ENCODE results near the gene TPSD1. TPM values are rescaled to one million over a fixed set of nuclear protein-coding genes. Genes with fewer than 3 reads are reported as not detected.

Gene TPSD1
- polyA plus RNA-seq, 2 of the 4 experiments (the other 2 are of a cell fraction): not detected

DNA sequence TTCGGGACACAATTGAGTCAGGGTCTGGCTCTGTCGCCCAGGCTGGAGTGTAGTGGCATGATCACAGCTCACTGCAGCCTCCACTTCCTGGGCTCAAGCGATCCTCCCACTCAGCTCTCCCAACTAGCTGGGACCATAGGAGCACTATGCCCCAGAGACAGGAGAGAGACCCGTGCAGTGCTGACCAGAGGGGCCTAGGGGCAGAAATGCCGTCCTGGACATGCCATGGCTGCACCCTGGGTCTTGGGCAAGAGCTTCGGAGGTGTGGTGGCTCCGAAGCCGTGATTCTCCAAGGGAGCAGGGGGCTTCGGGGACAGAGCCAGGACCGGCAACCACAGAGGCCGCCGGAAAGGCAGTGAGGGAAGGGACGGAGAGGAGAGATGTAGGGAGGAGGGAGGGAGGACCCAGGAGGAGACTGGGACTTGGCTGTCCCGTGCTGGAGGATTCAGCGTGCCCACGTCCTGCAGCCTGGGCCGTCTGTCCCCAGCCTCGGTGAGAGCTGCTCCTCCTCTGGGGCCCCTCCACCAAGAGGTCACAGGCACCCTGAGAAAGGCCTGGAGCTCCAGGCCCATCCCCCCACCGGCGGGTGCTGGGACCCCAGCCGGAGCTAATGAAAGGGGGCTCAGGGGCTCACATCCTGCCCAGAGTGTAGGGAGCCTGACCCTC lies 21.9 kb downstream of the TPSD1 start:
- CTCF ChIA-PET: interaction anchor here (0.6 to 2.3 kb wide), 3 partner anchors 9 to 1266 kb away, joined by 3 to 6 read pairs (median 4); no protein-coding TSS in a partner anchor

GRCh38 chr16:1278477-1278876 lies 22.6 kb downstream of the TPSD1 start:
- DNase-seq (ENCODE audit: low read depth in 1 of 2, low spot score in 1 of 2) (no peak), FAIRE-seq (no peak), ATAC-seq (peak; percentile 16 to 53; a peak in 3 of 6 replicates)
- H3K27ac ChIP-seq: no peak overlapping the region
- no peaks in the 10 kb centered on the region for H3K9me3 ChIP-seq
- TF ChIP-seq BHLHE40 (IDR thresholded peaks at IDR 0.05; ENCODE audit: low read depth, low read length) (no peak), FOSB (CRISPR knock-in tag; IDR thresholded peaks at IDR 0.05) (no peak), MYC (IDR thresholded peaks at IDR 0.05; ENCODE audit: borderline replicate concordance, low read length) (no peak), NR3C1 (IDR thresholded peaks at IDR 0.05) (no peak), NPAS2 (CRISPR knock-in tag; IDR thresholded peaks at IDR 0.05; ENCODE audit: borderline replicate concordance) (no peak)
- TF ChIP-seq, protein P1, sequence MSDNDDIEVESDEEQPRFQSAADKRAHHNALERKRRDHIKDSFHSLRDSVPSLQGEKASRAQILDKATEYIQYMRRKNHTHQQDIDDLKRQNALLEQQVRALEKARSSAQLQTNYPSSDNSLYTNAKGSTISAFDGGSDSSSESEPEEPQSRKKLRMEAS (IDR thresholded peaks at IDR 0.05): no peak
- no peaks in the 10 kb centered on the region for H3K4me1 ChIP-seq
- H3K4me3 ChIP-seq: no peak overlapping the region
- 34% methylated on average over 7 of the region's 18 CpGs for WGBS (ENCODE audit: missing lambda C conversion rate)
- CTCF ChIA-PET: interaction anchor here (0.7 to 1.3 kb wide), 2 partner anchors 8 to 47 kb away, joined by 3 to 4 read pairs; no protein-coding TSS in a partner anchor
- H3K4me2 ChIP-seq: no peak overlapping the region
- POLR2A ChIA-PET: no interaction called here

More for the DNA sequence above, 21.9 kb downstream of the TPSD1 start:
- no peaks in the 10 kb centered on the region for H3K4me1 ChIP-seq
- POLR2A ChIA-PET: interaction anchor here (1.6 kb wide), 1 partner anchor 31 kb away, joined by 4 read pairs; no protein-coding TSS in a partner anchor
- 71% methylated on average over 14 of the region's 21 CpGs for WGBS (ENCODE audit: missing lambda C conversion rate)
- DNase-seq (ENCODE audit: low read depth in 1 of 2, low spot score in 1 of 2) (no peak), ATAC-seq (peak in 1 of 2 experiments; percentile 25; a peak in 2 of 6 replicates), FAIRE-seq (no peak)
- TF ChIP-seq ZC3H11A (IDR thresholded peaks at IDR 0.05) (no peak), CHD4 (IDR thresholded peaks at IDR 0.05; ENCODE audit: borderline replicate concordance) (no peak), EP300 (IDR thresholded peaks at IDR 0.05) (no peak), HOXA7 (CRISPR knock-in tag; IDR thresholded peaks at IDR 0.05) (no peak), PHF8 (IDR thresholded peaks at IDR 0.05; ENCODE audit: borderline replicate concordance, low read depth) (no peak), ESRRA (IDR thresholded peaks at IDR 0.05; ENCODE audit: borderline replicate concordance, low read length) (no peak), CTCF (IDR thresholded peaks at IDR 0.05) (no peak), SREBF2 (IDR thresholded peaks at IDR 0.05) (no peak), ZNF302 (CRISPR knock-in tag; IDR thresholded peaks at IDR 0.05) (no peak), NPAS2 (CRISPR knock-in tag; IDR thresholded peaks at IDR 0.05; ENCODE audit: borderline replicate concordance) (no peak), MAFK (IDR thresholded peaks at IDR 0.05; ENCODE audit: partially characterized antibody) (no peak), ZSCAN20 (CRISPR knock-in tag; IDR thresholded peaks at IDR 0.05) (no peak), TFCP2L1 (CRISPR knock-in tag; IDR thresholded peaks at IDR 0.05) (no peak)
- TF ChIP-seq, protein P2, sequence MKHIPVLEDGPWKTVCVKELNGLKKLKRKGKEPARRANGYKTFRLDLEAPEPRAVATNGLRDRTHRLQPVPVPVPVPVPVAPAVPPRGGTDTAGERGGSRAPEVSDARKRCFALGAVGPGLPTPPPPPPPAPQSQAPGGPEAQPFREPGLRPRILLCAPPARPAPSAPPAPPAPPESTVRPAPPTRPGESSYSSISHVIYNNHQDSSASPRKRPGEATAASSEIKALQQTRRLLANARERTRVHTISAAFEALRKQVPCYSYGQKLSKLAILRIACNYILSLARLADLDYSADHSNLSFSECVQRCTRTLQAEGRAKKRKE (CRISPR knock-in tag; IDR thresholded peaks at IDR 0.05; ENCODE audit: low read depth): no peak
- no peak overlapping the region for H3K4me3 ChIP-seq
- H3K27ac ChIP-seq: no peak overlapping the region
- no peak overlapping the region for H3K4me2 ChIP-seq
- no peaks in the 10 kb centered on the region for H3K9me3 ChIP-seq

Data from A549 (cell line).